ENCODE results near the gene PDZD2.

PDZD2 gene

GRCh38 chr5:32157078-32157477 lies 518.1 kb downstream of the PDZD2 start:
- no peak for DNase-seq

DNA sequence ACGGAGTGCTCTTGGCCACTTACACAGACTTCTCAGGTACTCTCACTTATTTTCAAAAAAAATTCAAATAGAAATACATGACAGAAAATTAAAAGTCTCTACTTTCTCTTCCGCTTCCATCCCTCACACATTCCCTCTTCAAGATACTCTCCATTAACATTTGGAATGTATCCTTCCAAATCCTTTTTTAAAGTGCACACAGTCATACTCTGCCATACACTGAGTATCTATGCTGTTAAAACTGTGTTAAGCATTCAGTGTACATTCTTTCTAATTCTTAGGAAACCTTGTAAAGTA lies 519.7 kb downstream of the PDZD2 start:
- DNase-seq = no peak

DNA sequence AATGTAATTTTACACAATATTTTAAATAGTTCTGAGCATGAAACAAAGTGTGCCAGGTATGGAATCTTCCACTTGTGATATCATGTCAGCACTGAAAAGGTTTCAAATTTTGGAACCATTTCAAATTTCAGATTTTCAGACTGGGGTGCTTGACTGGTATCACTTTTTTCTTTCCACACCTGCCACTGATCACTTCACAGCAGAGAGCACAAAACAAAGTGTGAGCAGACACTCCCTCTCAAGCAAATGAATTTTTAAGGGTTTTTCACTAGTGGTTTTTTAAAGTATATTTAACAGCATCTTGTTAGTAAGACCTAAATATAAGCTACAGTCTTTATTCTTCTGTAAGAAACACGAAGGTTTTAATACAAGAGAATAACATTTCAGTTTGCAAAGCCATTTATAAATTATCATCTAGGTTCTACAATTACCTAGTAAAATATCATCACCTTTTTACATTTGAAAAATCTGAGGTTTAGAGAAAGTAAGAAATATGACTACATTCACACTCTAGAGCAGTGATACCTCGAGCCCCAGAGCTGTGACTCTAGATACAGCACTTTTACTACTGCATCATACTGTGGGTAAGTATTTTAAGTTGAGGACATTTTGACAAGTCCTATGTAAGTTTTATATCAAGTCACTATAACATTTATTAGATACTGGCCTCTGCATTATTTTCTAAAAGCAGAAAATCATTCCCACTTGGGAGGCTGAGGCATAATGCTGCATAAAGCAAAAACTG lies 520.6 kb downstream of the PDZD2 start:
- DNase-seq = no peak

DNA sequence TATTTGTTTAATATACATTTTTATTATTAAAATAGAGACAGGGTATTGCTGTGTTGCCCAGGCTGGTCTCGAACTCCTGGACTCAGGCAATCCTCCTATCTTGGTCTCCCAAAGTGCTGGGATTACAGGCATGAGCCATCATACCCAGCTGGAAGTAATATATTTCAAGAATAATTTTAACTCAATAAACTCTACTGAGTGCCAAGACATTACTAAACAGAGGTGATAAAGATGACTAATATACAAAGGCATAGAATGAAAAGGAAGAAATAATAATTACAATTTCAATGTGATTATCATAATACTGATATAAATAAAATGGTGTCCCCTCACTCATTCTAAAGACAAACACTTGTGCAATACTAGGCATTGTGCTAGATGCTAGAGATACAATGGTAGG lies 521.3 kb downstream of the PDZD2 start:
- DNase-seq = no peak
